HG03045 (cell line): ENCODE results near the gene FAR2.
"Not testable (repeated sequence)": the region's sequence is repeated elsewhere in the genome, so short reads cannot be mapped to it uniquely, and the experiment has no call there.

Experiments used
- ATAC-seq: cut with Tn5 transposase; IDR thresholded peaks from one replicate; pipeline ENCODE4 v1.9.1; 2021; ENCODE audit warnings: mild to moderate bottlenecking, moderate library complexity; ENCODE audit not compliant: unreplicated experiment

FAR2 gene

DNA sequence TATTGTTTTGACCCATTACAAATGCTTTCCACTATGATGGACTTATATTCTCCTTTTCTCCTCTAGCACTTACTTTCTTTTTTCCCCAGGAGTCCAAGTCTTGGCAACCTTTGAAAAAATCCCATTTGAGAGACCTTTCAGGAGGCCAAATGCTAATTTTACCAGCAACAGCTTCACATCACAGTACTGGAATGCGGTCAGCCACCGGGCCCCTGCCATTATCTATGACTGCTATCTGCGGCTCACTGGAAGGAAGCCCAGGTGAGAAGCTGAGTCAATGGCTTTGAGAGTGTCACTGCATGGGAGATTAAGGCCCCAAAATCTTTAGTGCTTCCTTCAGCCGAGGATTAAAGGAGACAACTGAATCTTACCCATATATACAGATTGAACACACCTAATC, 167.7 kb downstream of the FAR2 start:
- ATAC-seq = no peak

DNA sequence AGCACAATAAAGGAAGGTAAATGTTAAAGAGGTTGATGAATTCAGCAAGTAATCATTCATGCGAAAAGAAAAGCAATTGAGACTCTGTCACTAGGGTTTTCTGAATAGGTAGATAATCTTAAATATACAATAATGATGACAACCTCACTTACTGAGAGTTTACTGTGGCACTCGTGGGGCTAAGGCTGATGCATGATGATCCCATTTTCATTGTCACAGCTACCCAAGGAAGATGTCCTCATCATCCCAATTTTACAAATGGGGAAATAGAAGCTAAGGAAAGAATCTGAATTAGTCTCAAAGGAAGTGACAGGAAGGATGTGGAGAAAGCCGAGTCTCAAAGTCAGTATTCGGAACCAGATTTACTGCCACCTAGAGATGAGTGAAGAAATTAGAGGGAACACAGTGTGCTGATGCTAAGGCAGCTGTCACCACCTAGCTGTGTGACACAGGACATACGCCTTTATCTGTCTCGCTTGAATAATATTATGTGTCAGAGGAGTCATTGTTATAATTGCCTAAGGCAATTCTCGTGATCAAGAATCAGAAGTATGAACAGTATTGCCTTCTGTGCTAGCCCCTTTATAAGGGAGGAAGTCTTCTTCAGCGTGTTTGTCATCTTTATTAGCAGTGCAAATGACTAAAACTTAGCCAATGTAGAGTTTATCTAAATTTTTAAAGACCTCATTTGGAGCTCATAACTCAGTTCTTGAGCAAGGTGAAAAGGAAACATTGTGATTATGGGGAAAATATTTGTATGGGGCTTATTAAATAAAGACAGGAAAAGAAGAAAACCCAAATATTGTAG, 168.7 kb downstream of the FAR2 start:
- peak; percentile 97 for ATAC-seq

DNA sequence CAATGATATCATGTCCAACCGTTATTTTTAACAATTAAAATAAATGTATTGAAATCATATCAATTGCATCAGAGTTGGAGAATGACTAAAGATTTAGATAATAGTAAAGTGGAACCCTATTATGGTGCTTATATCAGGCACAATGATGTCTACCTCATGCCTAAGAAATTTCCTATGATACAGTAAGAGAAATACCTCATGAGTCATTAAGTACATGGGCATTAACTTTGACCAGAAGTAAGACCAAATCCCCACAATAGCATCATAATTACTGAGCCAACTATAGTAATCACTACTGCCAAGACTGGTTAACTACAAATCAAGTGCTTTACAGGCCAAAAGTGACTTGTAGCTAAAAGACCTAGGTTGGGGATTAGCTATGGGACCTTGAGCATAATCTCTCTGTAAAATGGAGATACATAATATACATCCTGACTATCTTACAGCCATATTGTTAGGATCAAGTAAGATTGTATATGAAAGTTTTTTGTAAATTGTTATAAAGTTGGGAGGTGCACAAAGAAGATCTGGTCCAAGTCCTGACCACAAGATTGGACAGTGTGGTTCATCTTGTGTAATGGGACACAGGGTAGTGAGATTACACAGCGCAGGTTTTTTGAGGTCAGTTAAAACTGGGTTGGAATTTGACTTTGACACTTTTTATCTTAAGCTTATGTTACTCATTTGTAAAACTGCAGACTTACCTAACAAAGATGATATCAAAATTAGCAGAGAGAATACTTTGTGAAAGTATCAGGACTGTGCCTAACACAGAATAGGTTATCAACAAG, 171.4 kb downstream of the FAR2 start:
- no peak for ATAC-seq

DNA sequence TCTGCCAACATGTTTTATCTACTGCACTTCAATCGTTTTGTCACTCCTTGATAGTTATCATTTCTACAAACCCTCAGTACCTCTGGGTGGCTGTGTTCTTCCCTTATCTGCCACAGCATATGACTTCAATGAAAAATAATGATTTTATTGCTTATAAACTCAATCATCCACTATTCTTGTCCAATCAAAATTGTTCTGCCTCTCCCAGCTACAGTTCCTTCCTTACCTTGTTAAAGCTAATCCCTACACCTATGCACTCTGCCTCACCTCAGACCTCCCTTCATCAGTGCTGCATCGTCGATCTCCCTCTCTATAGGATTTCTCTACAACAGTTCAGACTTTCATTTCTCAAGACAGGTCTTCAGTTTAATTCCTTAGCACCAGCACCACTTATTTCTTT, 173.1 kb downstream of the FAR2 start:
- ATAC-seq = no peak

GRCh38 chr12:29329411-29329810, 180.3 kb downstream of the FAR2 start:
- no peak for ATAC-seq

GRCh38 chr12:29333178-29333577, 184.1 kb downstream of the FAR2 start:
- no peak for ATAC-seq

DNA sequence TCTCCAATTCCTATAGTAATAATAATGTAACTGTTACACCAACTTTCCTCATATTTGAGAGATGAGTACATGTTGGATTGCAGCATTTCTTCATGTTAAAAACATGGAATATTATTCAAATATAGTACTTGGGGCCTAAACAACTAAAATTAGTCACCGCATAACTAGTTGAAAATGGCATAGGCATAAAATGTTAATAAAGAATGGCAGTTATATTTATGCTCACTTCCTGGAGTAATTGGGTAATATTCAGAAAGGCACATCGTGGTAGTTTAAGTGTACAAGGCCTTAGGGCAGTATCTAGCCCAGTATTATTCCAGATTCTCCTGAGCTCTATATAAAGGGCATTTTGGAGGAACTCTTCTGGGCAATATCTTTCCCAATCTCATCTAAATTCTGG, 185.9 kb downstream of the FAR2 start:
- ATAC-seq = no peak

DNA sequence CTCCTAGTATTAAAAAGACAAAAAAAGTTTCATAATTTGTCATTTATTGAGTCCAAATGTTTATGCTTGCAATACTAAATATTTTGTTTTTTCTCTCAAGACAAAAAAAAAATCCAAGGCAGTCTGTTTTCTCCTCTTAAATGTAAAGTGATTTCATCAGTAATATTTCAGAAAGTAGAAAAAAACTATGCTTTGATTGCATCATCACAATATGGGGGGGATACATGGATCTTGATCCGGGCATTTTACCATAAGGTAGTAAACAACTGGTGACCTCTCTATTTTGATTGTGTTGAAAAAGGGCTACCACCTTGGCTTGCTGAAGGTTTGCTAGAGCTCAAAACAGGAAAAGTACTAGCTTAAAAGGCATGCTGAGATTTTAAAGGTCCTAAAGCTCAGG, 188.2 kb downstream of the FAR2 start:
- ATAC-seq = no peak

- no peak for ATAC-seq
Measured at GRCh38 chr12:29343022-29343799, 194.1 kb downstream of the FAR2 start.

DNA sequence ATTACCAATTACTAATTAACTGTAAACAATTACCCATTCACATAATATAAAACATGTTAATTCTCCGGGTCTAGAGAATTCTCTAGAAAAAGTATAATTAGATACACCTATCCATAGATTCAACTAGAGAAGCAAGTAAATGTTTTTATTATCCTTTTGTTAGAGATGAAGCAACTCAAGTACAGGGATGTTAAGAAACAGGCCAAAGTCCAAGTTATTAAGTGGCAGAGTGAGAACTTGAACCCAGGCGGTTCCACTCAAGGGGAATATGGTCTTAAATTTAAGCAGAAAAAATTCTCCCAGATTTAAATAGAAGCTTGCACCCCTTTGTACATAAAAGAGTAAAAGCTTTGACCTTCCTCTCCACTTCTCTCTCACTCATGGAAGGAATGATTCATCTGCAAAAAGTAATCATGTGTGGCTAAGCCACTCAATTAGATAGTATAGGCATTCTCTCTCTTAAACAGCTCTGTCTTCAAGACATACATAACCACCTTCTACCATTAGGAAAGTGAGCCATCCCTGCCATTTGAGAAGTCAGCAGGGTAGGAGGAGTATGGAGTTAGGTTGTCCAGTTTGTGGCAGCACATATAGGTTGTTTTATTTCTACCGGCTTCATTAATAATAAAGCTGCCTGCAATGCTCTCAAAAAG, 197.8 kb downstream of the FAR2 start:
- ATAC-seq = no peak

- no peak for ATAC-seq
Measured at GRCh38 chr12:29350080-29350479, 201.0 kb downstream of the FAR2 start.

- ATAC-seq = no peak
Measured at GRCh38 chr12:29354954-29355353, 205.9 kb downstream of the FAR2 start.

DNA sequence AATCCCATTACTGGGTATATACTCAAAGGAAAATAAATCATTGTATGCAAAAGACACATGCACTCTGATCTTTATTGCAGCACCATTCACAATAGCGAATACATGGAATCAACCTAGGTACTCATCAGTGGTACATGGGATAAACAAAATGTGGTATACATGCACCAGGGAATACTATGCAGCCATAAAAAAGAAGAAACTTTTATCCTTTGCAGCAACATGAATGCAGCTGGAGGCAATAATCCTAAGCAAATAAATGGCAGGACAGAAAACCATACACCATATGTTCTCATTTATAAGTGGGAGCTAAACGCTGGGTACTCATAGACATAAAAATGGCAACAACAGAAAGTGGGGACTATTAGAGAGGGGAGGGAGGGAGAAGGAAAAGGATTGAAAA, 216.0 kb downstream of the FAR2 start:
- ATAC-seq = no peak

DNA sequence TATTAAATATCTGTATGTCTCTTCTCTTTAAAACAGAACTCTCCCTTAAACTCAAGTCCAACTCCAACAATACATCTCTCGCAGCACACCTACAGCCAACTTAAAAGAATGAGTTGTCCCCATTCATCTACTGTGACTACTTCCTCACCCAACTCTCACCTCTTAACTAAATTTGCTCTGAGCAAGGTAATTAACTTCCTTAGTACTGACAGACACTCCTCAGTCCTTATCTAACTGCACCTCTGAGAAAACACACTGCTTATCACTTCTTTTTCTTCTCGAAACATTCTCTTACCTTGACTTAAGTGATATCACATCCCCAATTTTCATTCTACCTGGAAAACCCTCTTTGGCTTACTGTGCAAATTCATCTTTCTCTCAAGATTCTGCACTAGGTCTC, 224.9 kb downstream of the FAR2 start:
- no peak for ATAC-seq

GRCh38 chr12:29374913-29375312, 225.8 kb downstream of the FAR2 start:
- ATAC-seq = no peak

DNA sequence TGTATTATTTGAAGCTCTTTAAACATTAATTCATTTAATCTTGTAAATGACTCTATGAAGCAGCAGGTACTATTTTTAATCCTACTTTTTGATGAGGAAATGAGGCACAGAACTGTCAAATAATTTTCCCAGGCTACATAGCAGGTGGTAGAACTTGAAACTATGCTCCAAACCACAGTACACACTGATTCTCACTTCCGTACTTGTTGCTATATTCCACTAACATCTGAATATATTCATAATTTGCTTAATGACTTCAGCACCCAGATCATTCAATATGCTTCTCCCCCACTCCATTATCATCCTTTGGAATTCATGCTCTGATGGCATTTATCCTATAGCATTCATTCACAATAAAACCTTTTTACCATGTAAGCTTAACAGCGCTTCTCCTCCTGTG, 227.0 kb downstream of the FAR2 start:
- ATAC-seq = no peak

GRCh38 chr12:29380536-29381523, 231.8 kb downstream of the FAR2 start, which contains the start of gene ERGIC2:
Gene ERGIC2 (minus strand): TSS chr12:29381172. CDS start chr12:29371633, 9,539 bp downstream.
- peak; percentile 93 for ATAC-seq

DNA sequence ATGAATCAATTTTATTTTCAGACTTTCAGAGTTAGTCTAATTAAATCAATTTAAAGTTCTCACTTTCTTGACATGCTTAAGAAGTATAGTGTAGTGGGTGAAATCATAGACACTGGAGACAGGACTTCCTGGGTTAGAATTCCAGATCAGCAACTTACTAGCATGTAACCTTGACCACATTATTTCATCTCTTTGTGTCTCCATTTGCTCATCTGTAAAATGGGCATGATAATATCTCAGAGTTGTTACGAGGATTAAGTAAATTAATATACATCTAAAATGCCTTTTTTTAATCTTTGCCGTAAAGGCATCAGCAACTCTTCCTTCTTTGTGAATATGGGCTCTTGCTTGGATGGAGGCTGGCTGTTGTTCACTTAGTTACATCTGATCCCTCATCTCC, 233.2 kb downstream of the FAR2 start:
- no peak for ATAC-seq

- ATAC-seq = not testable (repeated sequence)
Measured at GRCh38 chr12:29385194-29385593, 236.1 kb downstream of the FAR2 start.
